DMS79 treated with DMSO at 0.1 percent for 48 hours (cell line): ENCODE data around the gene SEC14L5.
A peak's percentile ranks its signal among the peaks of the same experiment; 100 is the strongest.

Source experiments
- DNase-seq: peaks from one replicate; lab custom pipeline; 2025; lab: John Stamatoyannopoulos, UW

Gene SEC14L5

DNA sequence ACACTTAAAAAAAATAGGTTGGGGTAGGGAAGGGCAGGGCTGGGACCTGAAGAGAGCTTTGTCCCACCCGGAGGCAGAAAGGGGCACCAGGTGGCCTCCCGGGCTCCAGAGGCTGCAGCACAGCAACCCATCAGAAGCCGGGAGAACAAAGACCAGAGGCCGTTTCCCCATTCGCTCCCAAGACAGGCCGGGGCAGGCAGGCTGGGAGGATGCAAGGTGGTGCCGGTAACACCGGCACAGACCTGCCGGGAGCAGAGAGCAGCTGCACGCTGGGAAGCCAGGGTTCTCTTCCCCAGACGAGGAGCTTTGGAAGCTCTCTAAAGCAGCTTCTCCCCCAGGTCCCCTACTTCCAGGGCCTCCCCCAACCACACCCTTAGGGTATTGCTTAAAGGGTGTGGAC lies 26.7 kb upstream of the SEC14L5 start:
- no peak for DNase-seq

DNA sequence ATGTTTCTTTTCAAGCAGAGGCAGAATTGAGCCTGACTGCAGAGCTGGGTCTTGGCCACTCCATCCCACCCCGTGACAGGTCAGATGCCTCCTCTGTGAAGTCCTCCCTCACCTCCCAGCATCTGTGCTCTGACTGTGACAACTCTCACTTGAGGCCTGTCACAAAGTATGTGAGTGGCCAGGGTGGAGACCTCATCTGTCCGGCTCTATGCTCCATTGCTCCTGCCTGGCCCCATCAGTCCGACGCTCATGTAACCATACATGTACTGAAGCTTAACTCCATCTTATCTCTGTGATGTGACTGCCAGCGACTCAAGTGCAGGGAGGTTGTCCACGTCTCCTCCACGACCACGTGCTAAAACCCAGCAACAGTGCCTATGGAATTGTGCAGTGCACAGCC lies 24.7 kb upstream of the SEC14L5 start:
- DNase-seq = no peak

GRCh38 chr16:4933871-4934395 lies 24.2 kb upstream of the SEC14L5 start:
- no peak for DNase-seq

- DNase-seq = no peak
Measured at GRCh38 chr16:4934591-4934990, 23.5 kb upstream of the SEC14L5 start.

DNA sequence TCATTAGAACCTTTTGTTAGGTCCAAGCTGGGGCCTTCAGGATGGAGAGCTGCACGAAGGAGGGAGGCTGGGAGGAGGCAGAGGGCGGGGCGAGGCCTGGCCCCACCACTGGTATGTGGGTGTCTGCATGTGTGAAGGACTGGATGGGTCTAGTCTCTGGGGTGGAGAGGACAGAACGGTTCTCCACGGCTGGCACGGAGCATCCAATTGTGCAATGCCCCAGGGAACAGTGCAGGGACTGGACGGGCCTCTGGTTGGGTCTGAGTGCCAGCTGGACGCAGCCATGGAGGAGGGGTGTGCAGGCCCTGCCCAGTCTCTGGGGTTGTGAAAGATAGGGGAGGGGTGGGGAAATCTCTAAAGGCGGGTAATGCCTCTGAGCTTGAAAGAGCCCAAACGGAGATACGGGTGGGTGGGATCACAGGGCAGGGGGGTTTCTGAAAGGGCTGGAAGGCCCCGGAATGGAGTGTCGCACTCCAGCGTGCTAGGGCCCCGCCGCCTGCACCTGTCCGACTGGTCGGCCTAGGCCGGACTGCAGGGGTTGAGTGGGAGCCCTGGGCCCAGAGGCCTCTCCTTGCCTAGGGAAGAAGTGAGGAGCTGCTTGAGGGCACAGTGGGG lies 22.8 kb upstream of the SEC14L5 start:
- DNase-seq = no peak

GRCh38 chr16:4936181-4936990 lies 21.7 kb upstream of the SEC14L5 start:
- peak; percentile 60 for DNase-seq

DNA sequence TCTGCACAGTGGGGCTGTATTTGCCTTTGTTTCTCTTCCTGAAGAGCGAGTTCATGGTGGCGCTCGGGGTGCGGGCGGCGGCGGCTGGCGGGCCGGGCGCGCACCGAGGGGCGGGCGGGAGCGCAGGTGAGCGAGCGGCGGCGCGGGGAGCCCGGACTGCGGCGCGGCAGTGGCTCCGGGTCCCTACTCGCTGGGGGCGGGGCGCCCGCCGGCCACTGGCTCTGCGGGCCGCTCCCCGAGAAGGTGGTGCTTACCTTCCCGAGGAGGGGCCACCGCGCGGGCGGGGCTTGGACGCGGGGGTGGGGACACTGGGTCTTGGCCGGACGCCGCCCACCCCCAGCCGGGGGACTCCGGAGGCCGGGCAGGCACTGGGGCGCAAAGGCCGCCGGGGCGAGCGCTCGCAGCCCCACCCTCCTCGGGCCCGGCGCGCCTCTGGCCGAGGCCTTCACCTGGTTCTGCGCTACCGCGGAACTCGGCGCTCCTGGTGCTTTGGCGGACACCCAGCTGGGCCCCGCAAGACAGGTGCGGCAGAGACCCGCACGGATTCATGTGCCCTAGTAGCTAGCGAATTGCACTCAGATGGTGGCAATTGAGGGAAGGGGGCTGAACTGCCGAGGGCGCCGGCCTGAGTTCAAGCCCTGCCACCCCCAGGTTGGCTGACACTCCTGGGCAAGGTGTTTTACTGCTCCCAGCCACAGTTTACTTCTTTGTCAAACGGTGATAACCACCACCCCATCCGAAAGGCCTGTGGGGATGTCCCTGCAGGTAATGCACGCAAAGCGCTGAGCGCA lies 20.9 kb upstream of the SEC14L5 start, which contains the start of gene PPL:
PPL (minus strand) TSS at position 158 of the 791 bp plus-strand sequence; CDS start at position 55, 103 bp downstream.
- DNase-seq = peak; percentile 67

- no peak for DNase-seq
Measured at GRCh38 chr16:4937782-4938682, 20.1 kb upstream of the SEC14L5 start.

DNA sequence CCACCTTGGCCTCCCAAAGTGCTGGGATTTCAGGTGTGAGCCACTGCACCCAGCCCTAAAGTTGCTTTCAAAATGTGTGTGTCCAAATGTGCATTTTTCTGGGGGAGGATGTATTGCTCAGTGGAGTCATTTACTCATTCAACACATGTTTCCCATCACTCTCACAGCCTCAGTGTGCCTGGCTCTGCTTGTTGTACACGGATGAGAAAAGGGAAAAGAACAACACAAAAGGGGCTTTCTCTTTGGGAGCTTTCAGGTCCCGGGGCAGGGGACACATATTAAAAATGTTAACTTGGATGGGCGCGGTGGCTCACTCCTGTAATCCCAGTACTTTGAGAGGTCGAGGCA lies 19.5 kb upstream of the SEC14L5 start:
- no peak for DNase-seq

DNA sequence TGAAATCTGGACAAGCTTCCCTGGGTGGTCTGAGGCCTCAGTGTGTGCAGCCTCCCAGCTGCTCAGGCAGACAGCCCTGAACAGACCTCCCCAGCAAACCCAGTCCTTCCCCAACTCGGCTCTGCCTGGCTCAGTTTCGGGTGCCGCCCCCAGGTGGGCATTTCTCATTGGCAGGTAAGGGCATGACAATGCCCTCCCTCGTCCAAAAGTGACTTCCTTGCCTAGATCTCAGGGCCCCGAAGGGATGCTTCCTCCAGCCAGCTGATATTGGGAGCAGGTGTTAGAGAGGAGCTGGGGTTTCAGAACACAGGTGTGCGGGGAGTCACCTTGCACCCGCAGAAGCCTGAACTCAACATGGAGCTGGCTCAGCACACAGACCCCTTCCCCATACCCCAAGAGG lies 17.4 kb upstream of the SEC14L5 start:
- DNase-seq = no peak

- no peak for DNase-seq
Measured at GRCh38 chr16:4942481-4942880, 15.6 kb upstream of the SEC14L5 start.

DNA sequence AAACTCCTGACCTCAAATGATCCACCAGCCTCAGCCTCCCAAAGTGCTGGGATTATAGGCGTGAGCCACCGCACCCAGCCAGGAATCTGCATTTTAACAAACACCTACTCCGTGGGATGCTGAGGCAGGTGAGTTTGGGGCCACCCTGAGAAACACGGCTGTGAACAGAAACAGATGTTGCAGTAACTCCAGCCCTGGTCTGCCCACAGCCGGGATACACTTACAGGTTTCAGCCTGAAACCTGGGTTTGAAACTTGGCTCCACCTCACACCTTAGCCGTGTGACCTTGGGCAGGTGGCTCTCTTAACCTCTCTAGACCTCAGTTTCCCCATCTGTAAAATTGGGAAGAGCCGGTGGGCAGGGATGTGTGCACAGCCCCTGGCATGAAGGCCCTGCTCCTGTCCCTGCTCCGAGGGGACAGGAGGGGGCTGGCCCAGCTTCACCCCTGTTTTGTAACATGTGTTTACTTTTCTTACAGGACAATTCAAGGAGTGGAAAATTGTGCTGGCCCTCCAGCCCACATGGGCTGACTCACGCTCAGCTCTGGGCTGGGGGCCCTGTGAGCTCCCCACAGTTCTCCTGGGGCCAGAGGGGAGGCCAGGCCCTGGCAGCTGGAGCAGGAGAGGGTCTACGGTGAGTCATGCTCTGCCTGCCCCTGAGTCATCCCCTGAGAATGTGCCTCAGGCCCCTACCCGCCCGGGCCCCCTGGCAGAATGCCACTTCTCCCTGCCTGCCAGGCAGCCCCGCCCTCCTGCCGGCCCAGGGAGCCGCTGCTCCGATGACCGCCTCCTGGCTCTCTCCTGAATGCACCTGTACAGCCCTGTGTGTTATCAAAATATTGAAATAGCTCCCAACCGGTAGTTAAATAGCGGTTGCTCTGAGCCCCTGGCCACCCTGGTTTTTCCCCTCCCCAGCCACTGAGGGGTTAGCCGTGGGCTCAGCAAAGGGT lies 13.5 kb upstream of the SEC14L5 start:
- peak; percentile 82 for DNase-seq

GRCh38 chr16:4945560-4946502 lies 12.3 kb upstream of the SEC14L5 start:
- DNase-seq = no peak

DNA sequence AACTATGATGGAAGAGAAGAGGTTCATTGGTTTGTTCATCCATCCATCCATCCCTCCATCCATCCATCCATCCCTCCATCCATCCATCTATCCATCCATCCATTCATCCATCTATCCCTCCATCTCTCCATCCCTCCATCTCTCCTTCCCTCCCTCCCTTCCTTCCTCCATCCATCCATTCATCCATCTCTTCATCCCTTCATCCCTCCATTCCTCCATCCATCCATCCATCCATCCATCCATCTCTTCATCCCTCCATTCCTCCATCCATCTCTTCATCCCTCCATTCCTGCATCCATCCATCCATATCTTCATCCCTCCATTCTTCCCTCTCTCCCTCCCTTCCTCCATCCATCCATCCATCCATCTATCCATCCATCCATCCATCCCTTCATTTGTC lies 11.2 kb upstream of the SEC14L5 start:
- DNase-seq = no peak

GRCh38 chr16:4947722-4948503 lies 10.2 kb upstream of the SEC14L5 start:
- no peak for DNase-seq

DNA sequence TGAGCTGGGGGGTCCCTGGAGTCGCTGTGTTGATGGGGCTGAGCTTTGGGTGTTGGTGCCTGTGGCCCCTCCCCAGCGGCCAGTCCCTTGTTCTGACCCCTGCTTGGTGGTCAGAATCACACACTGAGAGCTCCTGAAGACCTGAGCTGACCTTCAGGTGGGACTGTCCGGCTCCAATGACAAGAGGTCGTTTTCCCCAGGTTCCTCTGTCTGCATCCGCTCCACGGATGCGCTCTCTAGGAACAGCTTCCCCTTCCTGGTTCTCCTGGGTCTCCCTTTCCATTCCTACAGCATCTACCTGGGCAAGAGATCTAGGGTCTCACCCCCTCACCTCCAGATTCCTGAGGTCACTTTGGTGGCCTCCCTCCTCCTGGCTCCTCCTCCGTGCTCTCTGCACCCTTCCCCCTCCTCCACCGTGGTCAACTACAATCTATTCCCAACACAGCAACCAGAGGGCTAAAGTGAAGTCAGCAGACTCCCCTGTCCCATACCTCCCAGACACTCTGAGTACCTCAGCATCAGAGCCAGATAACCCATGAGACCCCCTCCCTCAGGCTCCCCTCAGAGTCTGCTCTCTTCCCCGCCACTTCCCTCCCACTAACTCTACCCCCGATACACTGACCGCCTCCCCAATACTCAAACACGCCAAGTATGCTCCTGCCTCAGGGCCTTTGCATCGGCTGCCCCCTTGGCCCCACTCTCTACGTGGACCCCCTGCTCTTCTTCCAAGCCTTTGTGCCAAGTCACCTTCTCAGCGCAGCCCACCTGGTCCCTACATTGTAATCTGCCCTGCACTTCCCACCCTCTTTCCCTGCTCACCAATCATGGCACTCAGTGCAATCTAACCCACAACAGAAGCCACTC lies 9.0 kb upstream of the SEC14L5 start:
- no peak for DNase-seq

DNA sequence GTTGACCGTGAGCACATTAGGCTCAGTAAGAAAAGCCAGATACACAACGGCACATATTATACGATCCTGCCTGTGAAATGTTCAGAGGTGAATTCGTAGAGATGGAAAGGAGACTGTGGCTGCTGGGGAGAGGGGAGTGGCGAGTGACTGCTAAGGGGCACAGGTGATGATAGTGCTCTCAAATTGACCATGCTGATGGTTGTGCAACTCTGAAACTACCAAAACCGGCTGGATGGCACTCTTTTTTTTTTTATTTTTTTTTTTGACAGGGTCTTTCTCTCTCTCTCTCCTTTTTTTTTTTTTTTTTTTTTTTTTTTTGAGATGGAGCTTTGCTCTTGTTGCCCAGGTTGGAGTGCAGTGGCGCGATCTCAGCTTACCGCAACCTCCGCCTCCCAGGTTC lies 8.1 kb upstream of the SEC14L5 start:
- no peak for DNase-seq
